Measurements from ENCODE around the gene XRCC5. TPM values are rescaled to one million over a fixed set of nuclear protein-coding genes. Genes with fewer than 3 reads are reported as not detected.
"Not testable (repeated sequence)": the region's sequence is repeated elsewhere in the genome, so short reads cannot be mapped to it uniquely, and the experiment has no call there.

The XRCC5 gene
- total and polyA plus RNA-seq, 2 donors (not counting 1 experiment from before 2014, with no cell fraction given): 45.5 to 198 TPM

GRCh38 chr2:216134958-216135541, 25.9 kb downstream of the XRCC5 start:
- H3K27me3 Mint-ChIP-seq: no peaks in the 10 kb centered on the region
- Histone ChIP-seq H4K20me1 (ENCODE audit: control insufficient read depth, insufficient read depth, low read length, poor library complexity, severe bottlenecking) (peaks cover 49% of the 10 kb centered on the region), H3K79me2 (ENCODE audit: control insufficient read depth, insufficient read depth, low read length) (peaks cover 30% of the 10 kb centered on the region), H2AFZ (ENCODE audit: insufficient read depth, low read depth, low read length, poor library complexity, severe bottlenecking) (no peak overlapping the region), H3K36me3 (replicated peaks in 1 of 2; ENCODE audit: control extremely low read depth in 1 of 2, control insufficient read depth in 1 of 2, extremely low read depth in 1 of 2, insufficient read depth in 2 of 2, low read length in 1 of 2) (peaks cover 17 to 95% of the 10 kb centered on the region in 2 experiments), H3K27ac (ENCODE audit: low read length in 2 of 2) (no peak overlapping the region), H3K9me3 (ENCODE audit: control extremely low read depth in 1 of 3, control insufficient read depth in 2 of 3, insufficient read depth in 1 of 3, low read length in 2 of 3) (no peaks in the 10 kb centered on the region), H3K27me3 (replicated peaks in 1 of 4; ENCODE audit: control extremely low read depth in 1 of 4, control insufficient read depth in 3 of 4, insufficient read depth in 4 of 4, low read length in 3 of 4) (no peaks in the 10 kb centered on the region), H3K4me2 (replicated peaks; ENCODE audit: low read depth, low read length, poor library complexity, severe bottlenecking) (no peak overlapping the region), H3K4me3 (ENCODE audit: control extremely low read depth in 1 of 5, extremely low read depth in 1 of 5, insufficient read depth in 1 of 5, low read depth in 2 of 5, low read length in 4 of 5) (no peak overlapping the region), H3K9ac (ENCODE audit: low read length) (no peak overlapping the region), H3K4me1 (ENCODE audit: control insufficient read depth in 2 of 2, insufficient read depth in 2 of 2, low read length in 2 of 2) (no peaks in the 10 kb centered on the region)
- no peak overlapping the region for H3K4me3 Mint-ChIP-seq
- ATAC-seq (ENCODE audit: low read depth) (no peak), DNase-seq (no peak)
- CTCF ChIA-PET: interaction anchor here (1.1 kb wide), 2 partner anchors 20 to 25 kb away, joined by 3 read pairs; no protein-coding TSS in a partner anchor
- no peaks in the 10 kb centered on the region for H3K4me1 Mint-ChIP-seq
- TF ChIP-seq EZH2 (IDR thresholded peaks at IDR 0.05; ENCODE audit: borderline replicate concordance, insufficient read depth, low read depth, low read length, poor library complexity, severe bottlenecking) (no peak), CTCF (IDR thresholded peaks at IDR 0.05) (no peak)
- POLR2A ChIA-PET: interaction anchor here (0.6 kb wide), 1 partner anchor 16 kb away, joined by 3 read pairs; no protein-coding TSS in a partner anchor
- intact Hi-C loops (cut with micrococcal nuclease): no loop called here
- 92% methylated on average over 4 of the region's 4 CpGs for WGBS (ENCODE audit: insufficient coverage)
- H3K9me3 Mint-ChIP-seq (ENCODE audit: insufficient read depth): no peaks in the 10 kb centered on the region
- H3K27ac Mint-ChIP-seq: peak overlapping the region; percentile 1

GRCh38 chr2:216139884-216140283, 30.7 kb downstream of the XRCC5 start:
- no peak overlapping the region for H3K4me3 ChIP-seq (ENCODE audit: control extremely low read depth in 1 of 5, extremely low read depth in 1 of 5, insufficient read depth in 1 of 5, low read depth in 2 of 5, low read length in 4 of 5)
- intact Hi-C loops (cut with micrococcal nuclease): loop anchor here (1.0 kb wide), 1 partner anchor 106 kb away; no protein-coding TSS in a partner anchor
- ATAC-seq (ENCODE audit: low read depth) (peak; percentile 28), DNase-seq (peak; percentile 45)
- Mint-ChIP-seq H3K4me3 (no peak overlapping the region), H3K4me1 (no peaks in the 10 kb centered on the region), H3K27me3 (no peaks in the 10 kb centered on the region), H3K27ac (no peak overlapping the region), H3K9me3 (ENCODE audit: insufficient read depth) (no peaks in the 10 kb centered on the region)
- POLR2A ChIA-PET: no interaction called here
- TF ChIP-seq EZH2 (IDR thresholded peaks at IDR 0.05; ENCODE audit: borderline replicate concordance, insufficient read depth, low read depth, low read length, poor library complexity, severe bottlenecking) (no peak), CTCF (IDR thresholded peaks at IDR 0.05) (peak; percentile 60)
- peaks cover 11% of the 10 kb centered on the region for H4K20me1 ChIP-seq (ENCODE audit: control insufficient read depth, insufficient read depth, low read length, poor library complexity, severe bottlenecking)
- CTCF ChIA-PET: interaction anchor here (1.0 to 2.7 kb wide), 8 partner anchors 22 to 108 kb away, joined by 3 to 10 read pairs (median 4); partner anchors contain the start of genes PECR and TMEM169
- H3K4me1 ChIP-seq (ENCODE audit: control insufficient read depth in 2 of 2, insufficient read depth in 2 of 2, low read length in 2 of 2): no peaks in the 10 kb centered on the region
- H2AFZ ChIP-seq (ENCODE audit: insufficient read depth, low read depth, low read length, poor library complexity, severe bottlenecking): no peak overlapping the region
- H3K79me2 ChIP-seq (ENCODE audit: control insufficient read depth, insufficient read depth, low read length): peaks cover 29% of the 10 kb centered on the region
- no peak overlapping the region for H3K9ac ChIP-seq (ENCODE audit: low read length)
- H3K27ac ChIP-seq (ENCODE audit: low read length in 2 of 2): no peak overlapping the region
- peaks cover 32 to 94% of the 10 kb centered on the region in 2 experiments for H3K36me3 ChIP-seq (replicated peaks in 1 of 2; ENCODE audit: control extremely low read depth in 1 of 2, control insufficient read depth in 1 of 2, extremely low read depth in 1 of 2, insufficient read depth in 2 of 2, low read length in 1 of 2)
- no peaks in the 10 kb centered on the region for H3K27me3 ChIP-seq (replicated peaks in 1 of 4; ENCODE audit: control extremely low read depth in 1 of 4, control insufficient read depth in 3 of 4, insufficient read depth in 4 of 4, low read length in 3 of 4)
- no peak overlapping the region for H3K4me2 ChIP-seq (replicated peaks; ENCODE audit: low read depth, low read length, poor library complexity, severe bottlenecking)
- no peaks in the 10 kb centered on the region for H3K9me3 ChIP-seq (ENCODE audit: control extremely low read depth in 1 of 3, control insufficient read depth in 2 of 3, insufficient read depth in 1 of 3, low read length in 2 of 3)

DNA sequence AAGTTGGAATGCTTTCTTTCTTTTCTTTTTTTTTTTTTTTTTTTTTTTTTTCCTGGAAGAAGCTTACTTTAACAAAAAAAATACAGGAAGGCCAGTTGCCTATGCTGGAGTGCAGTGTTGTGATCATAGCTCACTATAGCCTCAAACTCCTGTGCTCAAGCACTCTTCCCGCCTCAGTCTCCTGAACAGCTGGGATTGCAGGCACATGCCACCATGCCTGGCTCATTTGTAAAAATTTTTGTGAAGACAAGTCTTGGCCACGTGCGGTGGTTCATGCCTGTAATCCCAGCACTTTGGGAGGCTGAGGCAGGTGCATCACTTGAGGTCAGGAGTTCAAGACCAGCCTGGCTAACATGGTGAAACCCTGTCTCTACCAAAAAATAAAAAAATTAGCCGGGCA, 32.4 kb downstream of the XRCC5 start:
- H3K4me3 Mint-ChIP-seq; H3K27me3 ChIP-seq (replicated peaks in 1 of 4; ENCODE audit: control extremely low read depth in 1 of 4, control insufficient read depth in 3 of 4, insufficient read depth in 4 of 4, low read length in 3 of 4); H3K4me1 ChIP-seq (ENCODE audit: control insufficient read depth in 2 of 2, insufficient read depth in 2 of 2, low read length in 2 of 2); H3K4me2 ChIP-seq (replicated peaks; ENCODE audit: low read depth, low read length, poor library complexity, severe bottlenecking); H3K4me3 ChIP-seq (ENCODE audit: control extremely low read depth in 1 of 5, extremely low read depth in 1 of 5, insufficient read depth in 1 of 5, low read depth in 2 of 5, low read length in 4 of 5); H3K4me1 Mint-ChIP-seq; H3K9me3 ChIP-seq (ENCODE audit: control extremely low read depth in 1 of 3, control insufficient read depth in 2 of 3, insufficient read depth in 1 of 3, low read length in 2 of 3); H2AFZ ChIP-seq (ENCODE audit: insufficient read depth, low read depth, low read length, poor library complexity, severe bottlenecking); H3K27ac ChIP-seq (ENCODE audit: low read length in 2 of 2); DNase-seq; H3K27me3 Mint-ChIP-seq; H3K9me3 Mint-ChIP-seq (ENCODE audit: insufficient read depth); intact Hi-C loops (cut with micrococcal nuclease); ATAC-seq (ENCODE audit: low read depth); H3K9ac ChIP-seq (ENCODE audit: low read length); H3K27ac Mint-ChIP-seq; POLR2A ChIA-PET: not testable (repeated sequence)
- WGBS (ENCODE audit: insufficient coverage): 100% methylated on average over 3 of the region's 4 CpGs
- Histone ChIP-seq H4K20me1 (ENCODE audit: control insufficient read depth, insufficient read depth, low read length, poor library complexity, severe bottlenecking) (peaks cover 11% of the 10 kb centered on the region), H3K36me3 (replicated peaks in 1 of 2; ENCODE audit: control extremely low read depth in 1 of 2, control insufficient read depth in 1 of 2, extremely low read depth in 1 of 2, insufficient read depth in 2 of 2, low read length in 1 of 2) (peaks cover 37 to 92% of the 10 kb centered on the region in 2 experiments), H3K79me2 (ENCODE audit: control insufficient read depth, insufficient read depth, low read length) (peaks cover 22% of the 10 kb centered on the region)
- CTCF ChIA-PET: interaction anchor here (0.7 to 2.7 kb wide), 7 partner anchors 8 to 107 kb away, joined by 3 to 10 read pairs (median 4); partner anchors contain the start of genes PECR and TMEM169
